ENCODE measurements around the gene RHBG.

Gene RHBG

GRCh38 chr1:156357977-156358376 is 11.0 kb upstream of the RHBG start:
- Histone ChIP-seq H2BK120ac (ENCODE audit: low read depth, low read length) (no peak overlapping the region), H3K4me1 (ENCODE audit: control insufficient read depth, low read depth, low read length) (peaks cover 2% of the 10 kb centered on the region), H3K79me1 (ENCODE audit: low read length) (no peaks in the 10 kb centered on the region), H3K4ac (ENCODE audit: low read depth, low read length) (no peak overlapping the region), H3K18ac (ENCODE audit: low read length) (no peak overlapping the region), H3K27me3 (ENCODE audit: insufficient read depth, low read length, poor library complexity) (no peaks in the 10 kb centered on the region), H3K23ac (ENCODE audit: low read length) (no peak overlapping the region), H3K4me3 (ENCODE audit: low read length) (no peak overlapping the region), H4K5ac (ENCODE audit: low read length) (no peak overlapping the region), H3K79me2 (ENCODE audit: control insufficient read depth, insufficient read depth, low read length) (no peaks in the 10 kb centered on the region), H3K4me2 (ENCODE audit: low read length) (no peak overlapping the region), H3K36me3 (ENCODE audit: control insufficient read depth, insufficient read depth, low read length) (no peaks in the 10 kb centered on the region), H3K27ac (ENCODE audit: low read depth, low read length) (no peak overlapping the region), H3K56ac (ENCODE audit: low read length) (no peak overlapping the region), H3K9ac (ENCODE audit: low read length) (no peak overlapping the region), H2BK15ac (replicated peaks; ENCODE audit: low read depth) (no peak overlapping the region), H2AK5ac (ENCODE audit: low read length) (no peak overlapping the region), H2BK5ac (ENCODE audit: low read length) (no peak overlapping the region), H4K8ac (ENCODE audit: low read depth, low read length) (no peak overlapping the region)
- no peak for DNase-seq
- whole genome bisulfite sequencing (ENCODE audit: extremely low coverage, insufficient coverage, low lambda C conversion rate) = no CpG with 5 or more reads among the region's 2 CpGs

GRCh38 chr1:156358641-156359040 is 10.4 kb upstream of the RHBG start:
- no peak overlapping the region for H4K8ac ChIP-seq (ENCODE audit: low read depth, low read length)
- H3K4me2 ChIP-seq (ENCODE audit: low read length) = no peak overlapping the region
- no peak overlapping the region for H3K18ac ChIP-seq (ENCODE audit: low read length)
- H3K4me1 ChIP-seq (ENCODE audit: control insufficient read depth, low read depth, low read length) = peaks cover 2% of the 10 kb centered on the region
- no peak for DNase-seq
- no peaks in the 10 kb centered on the region for H3K36me3 ChIP-seq (ENCODE audit: control insufficient read depth, insufficient read depth, low read length)
- no peak overlapping the region for H3K23ac ChIP-seq (ENCODE audit: low read length)
- no peak overlapping the region for H2AK5ac ChIP-seq (ENCODE audit: low read length)
- H3K4me3 ChIP-seq (ENCODE audit: low read length) = no peak overlapping the region
- H3K56ac ChIP-seq (ENCODE audit: low read length) = no peak overlapping the region
- no peaks in the 10 kb centered on the region for H3K27me3 ChIP-seq (ENCODE audit: insufficient read depth, low read length, poor library complexity)
- H4K5ac ChIP-seq (ENCODE audit: low read length) = no peak overlapping the region
- WGBS (ENCODE audit: extremely low coverage, insufficient coverage, low lambda C conversion rate) = no CpG with 5 or more reads among the region's 1 CpG
- no peak overlapping the region for H3K27ac ChIP-seq (ENCODE audit: low read depth, low read length)
- H3K9ac ChIP-seq (ENCODE audit: low read length) = no peak overlapping the region
- H2BK120ac ChIP-seq (ENCODE audit: low read depth, low read length) = no peak overlapping the region
- H3K79me1 ChIP-seq (ENCODE audit: low read length) = no peaks in the 10 kb centered on the region
- no peak overlapping the region for H2BK5ac ChIP-seq (ENCODE audit: low read length)
- H3K79me2 ChIP-seq (ENCODE audit: control insufficient read depth, insufficient read depth, low read length) = no peaks in the 10 kb centered on the region
- no peak overlapping the region for H2BK15ac ChIP-seq (replicated peaks; ENCODE audit: low read depth)
- no peak overlapping the region for H3K4ac ChIP-seq (ENCODE audit: low read depth, low read length)

- no peak overlapping the region for H3K4ac ChIP-seq (ENCODE audit: low read depth, low read length)
- no peak overlapping the region for H3K18ac ChIP-seq (ENCODE audit: low read length)
- H3K27ac ChIP-seq (ENCODE audit: low read depth, low read length) = no peak overlapping the region
- H4K5ac ChIP-seq (ENCODE audit: low read length) = no peak overlapping the region
- H3K4me3 ChIP-seq (ENCODE audit: low read length) = no peak overlapping the region
- H3K23ac ChIP-seq (ENCODE audit: low read length) = no peak overlapping the region
- no peaks in the 10 kb centered on the region for H3K79me2 ChIP-seq (ENCODE audit: control insufficient read depth, insufficient read depth, low read length)
- H3K36me3 ChIP-seq (ENCODE audit: control insufficient read depth, insufficient read depth, low read length) = no peaks in the 10 kb centered on the region
- no peaks in the 10 kb centered on the region for H3K79me1 ChIP-seq (ENCODE audit: low read length)
- H3K4me2 ChIP-seq (ENCODE audit: low read length) = no peak overlapping the region
- H2BK15ac ChIP-seq (replicated peaks; ENCODE audit: low read depth) = no peak overlapping the region
- H3K4me1 ChIP-seq (ENCODE audit: control insufficient read depth, low read depth, low read length) = peaks cover 2% of the 10 kb centered on the region
- no peaks in the 10 kb centered on the region for H3K27me3 ChIP-seq (ENCODE audit: insufficient read depth, low read length, poor library complexity)
- H2BK120ac ChIP-seq (ENCODE audit: low read depth, low read length) = no peak overlapping the region
- H3K9ac ChIP-seq (ENCODE audit: low read length) = no peak overlapping the region
- no CpG with 5 or more reads among the region's 3 CpGs for WGBS (ENCODE audit: extremely low coverage, insufficient coverage, low lambda C conversion rate)
- no peak overlapping the region for H3K56ac ChIP-seq (ENCODE audit: low read length)
- no peak overlapping the region for H4K8ac ChIP-seq (ENCODE audit: low read depth, low read length)
- H2AK5ac ChIP-seq (ENCODE audit: low read length) = no peak overlapping the region
- H2BK5ac ChIP-seq (ENCODE audit: low read length) = no peak overlapping the region
- DNase-seq = no peak
Measured at GRCh38 chr1:156359249-156359648, 9.8 kb upstream of the RHBG start.

- Histone ChIP-seq H3K18ac (ENCODE audit: low read length) (no peak overlapping the region), H3K9ac (ENCODE audit: low read length) (no peak overlapping the region), H4K5ac (ENCODE audit: low read length) (no peak overlapping the region), H3K27me3 (ENCODE audit: insufficient read depth, low read length, poor library complexity) (no peaks in the 10 kb centered on the region), H2AK5ac (ENCODE audit: low read length) (no peak overlapping the region), H3K4me1 (ENCODE audit: control insufficient read depth, low read depth, low read length) (peaks cover 2% of the 10 kb centered on the region), H2BK15ac (replicated peaks; ENCODE audit: low read depth) (no peak overlapping the region), H3K79me2 (ENCODE audit: control insufficient read depth, insufficient read depth, low read length) (no peaks in the 10 kb centered on the region), H3K4me3 (ENCODE audit: low read length) (no peak overlapping the region), H2BK5ac (ENCODE audit: low read length) (no peak overlapping the region), H3K56ac (ENCODE audit: low read length) (no peak overlapping the region), H2BK120ac (ENCODE audit: low read depth, low read length) (no peak overlapping the region), H3K36me3 (ENCODE audit: control insufficient read depth, insufficient read depth, low read length) (no peaks in the 10 kb centered on the region), H3K23ac (ENCODE audit: low read length) (no peak overlapping the region), H3K79me1 (ENCODE audit: low read length) (no peaks in the 10 kb centered on the region), H4K8ac (ENCODE audit: low read depth, low read length) (no peak overlapping the region), H3K27ac (ENCODE audit: low read depth, low read length) (no peak overlapping the region), H3K4ac (ENCODE audit: low read depth, low read length) (no peak overlapping the region), H3K4me2 (ENCODE audit: low read length) (no peak overlapping the region)
- peak; percentile 74 for DNase-seq
- no CpG with 5 or more reads among the region's 6 CpGs for WGBS (ENCODE audit: extremely low coverage, insufficient coverage, low lambda C conversion rate)
Measured at GRCh38 chr1:156359973-156360372, 9.0 kb upstream of the RHBG start.

- H3K4ac ChIP-seq (ENCODE audit: low read depth, low read length) = no peak overlapping the region
- no peak overlapping the region for H2BK15ac ChIP-seq (replicated peaks; ENCODE audit: low read depth)
- WGBS (ENCODE audit: extremely low coverage, insufficient coverage, low lambda C conversion rate) = no CpG with 5 or more reads among the region's 11 CpGs
- no peak overlapping the region for H4K5ac ChIP-seq (ENCODE audit: low read length)
- no peak overlapping the region for H3K4me2 ChIP-seq (ENCODE audit: low read length)
- H3K4me1 ChIP-seq (ENCODE audit: control insufficient read depth, low read depth, low read length) = peaks cover 2% of the 10 kb centered on the region
- H3K36me3 ChIP-seq (ENCODE audit: control insufficient read depth, insufficient read depth, low read length) = no peaks in the 10 kb centered on the region
- no peak overlapping the region for H3K27ac ChIP-seq (ENCODE audit: low read depth, low read length)
- no peak overlapping the region for H2BK120ac ChIP-seq (ENCODE audit: low read depth, low read length)
- H3K23ac ChIP-seq (ENCODE audit: low read length) = no peak overlapping the region
- no peak for DNase-seq
- no peaks in the 10 kb centered on the region for H3K27me3 ChIP-seq (ENCODE audit: insufficient read depth, low read length, poor library complexity)
- H3K79me1 ChIP-seq (ENCODE audit: low read length) = no peaks in the 10 kb centered on the region
- H4K8ac ChIP-seq (ENCODE audit: low read depth, low read length) = no peak overlapping the region
- H3K56ac ChIP-seq (ENCODE audit: low read length) = no peak overlapping the region
- H2BK5ac ChIP-seq (ENCODE audit: low read length) = no peak overlapping the region
- H3K79me2 ChIP-seq (ENCODE audit: control insufficient read depth, insufficient read depth, low read length) = no peaks in the 10 kb centered on the region
- H2AK5ac ChIP-seq (ENCODE audit: low read length) = no peak overlapping the region
- H3K4me3 ChIP-seq (ENCODE audit: low read length) = no peak overlapping the region
- H3K9ac ChIP-seq (ENCODE audit: low read length) = no peak overlapping the region
- no peak overlapping the region for H3K18ac ChIP-seq (ENCODE audit: low read length)
Measured at GRCh38 chr1:156360534-156360933, 8.5 kb upstream of the RHBG start.

GRCh38 chr1:156365754-156366153 is 3.3 kb upstream of the RHBG start:
- H2BK120ac ChIP-seq (ENCODE audit: low read depth, low read length) = no peak overlapping the region
- no peak overlapping the region for H3K4me2 ChIP-seq (ENCODE audit: low read length)
- H2AK5ac ChIP-seq (ENCODE audit: low read length) = no peak overlapping the region
- H3K79me2 ChIP-seq (ENCODE audit: control insufficient read depth, insufficient read depth, low read length) = no peaks in the 10 kb centered on the region
- H3K27me3 ChIP-seq (ENCODE audit: insufficient read depth, low read length, poor library complexity) = no peaks in the 10 kb centered on the region
- H3K4me1 ChIP-seq (ENCODE audit: control insufficient read depth, low read depth, low read length) = peaks cover 10% of the 10 kb centered on the region
- no peak overlapping the region for H2BK15ac ChIP-seq (replicated peaks; ENCODE audit: low read depth)
- H3K9ac ChIP-seq (ENCODE audit: low read length) = no peak overlapping the region
- no peak overlapping the region for H3K56ac ChIP-seq (ENCODE audit: low read length)
- no peak for DNase-seq
- H4K8ac ChIP-seq (ENCODE audit: low read depth, low read length) = no peak overlapping the region
- no peaks in the 10 kb centered on the region for H3K79me1 ChIP-seq (ENCODE audit: low read length)
- no peak overlapping the region for H3K27ac ChIP-seq (ENCODE audit: low read depth, low read length)
- no peak overlapping the region for H3K18ac ChIP-seq (ENCODE audit: low read length)
- no peak overlapping the region for H3K4ac ChIP-seq (ENCODE audit: low read depth, low read length)
- no peak overlapping the region for H2BK5ac ChIP-seq (ENCODE audit: low read length)
- no peak overlapping the region for H3K23ac ChIP-seq (ENCODE audit: low read length)
- no peaks in the 10 kb centered on the region for H3K36me3 ChIP-seq (ENCODE audit: control insufficient read depth, insufficient read depth, low read length)
- no peak overlapping the region for H3K4me3 ChIP-seq (ENCODE audit: low read length)
- no peak overlapping the region for H4K5ac ChIP-seq (ENCODE audit: low read length)
